Measurements from ENCODE around the gene MEG3. TPM values are rescaled to one million over a fixed set of nuclear protein-coding genes. Genes with fewer than 3 reads are reported as not detected.

Gene MEG3
- total and polyA plus RNA-seq, 7 donors = 3.5 to 168 (median 28.0) TPM

DNA sequence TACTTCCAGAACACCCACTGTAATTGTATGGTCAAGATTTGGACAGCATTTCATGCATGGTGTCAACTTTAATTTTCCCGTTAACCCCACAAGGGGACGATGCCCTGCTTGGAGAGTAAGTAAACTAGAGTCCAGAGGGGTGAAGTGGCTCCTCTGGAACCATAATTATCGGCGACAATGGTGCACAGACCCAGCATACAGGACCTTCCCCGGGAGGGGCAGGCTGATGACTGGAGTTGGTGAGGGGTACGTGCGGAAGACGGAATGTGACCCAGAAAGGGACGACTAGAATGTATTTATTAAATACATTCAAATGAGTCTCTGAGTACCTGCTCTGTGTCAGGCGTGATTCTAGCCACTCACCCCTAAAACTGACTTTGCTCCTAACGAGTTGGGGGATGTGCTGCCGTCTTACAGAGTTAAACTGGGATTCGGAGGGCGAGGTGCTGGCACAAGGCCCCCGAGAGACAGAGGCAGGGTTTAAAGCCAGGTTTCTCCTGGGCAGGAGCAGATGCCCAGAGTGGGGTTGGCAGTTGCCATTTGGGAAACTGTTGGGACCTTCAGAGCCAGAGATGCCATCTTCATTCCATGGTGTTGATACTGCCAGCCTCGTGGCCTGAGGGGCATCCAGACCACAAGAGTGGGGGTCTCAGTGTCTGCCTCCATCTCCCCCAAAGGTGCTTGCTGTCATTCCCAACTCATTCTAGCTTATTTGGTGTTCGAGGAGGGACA lies 66.7 kb downstream of the MEG3 start:
- 88 to 91% methylated on average over 17 of the region's 17 CpGs for WGBS, 2 donors
- peaks cover 0 to 13% (median 5%) of the 10 kb centered on the region in 4 donors for H3K4me1 ChIP-seq
- intact Hi-C loops (cut with DNase I) = no loop called here
- H3K27me3 ChIP-seq = peaks cover 0 to 13% (median 0%) of the 10 kb centered on the region in 3 donors
- H3K9me3 ChIP-seq = no peaks in the 10 kb centered on the region
- H3K36me3 ChIP-seq = no peaks in the 10 kb centered on the region
- TF ChIP-seq EP300 (IDR thresholded peaks at IDR 0.05) = no peak
- no peak for TF ChIP-seq POLR2AphosphoS5 (IDR thresholded peaks at IDR 0.05)
- TF ChIP-seq POLR2A (IDR thresholded peaks at IDR 0.05) = no peak
- TF ChIP-seq, protein P1, sequence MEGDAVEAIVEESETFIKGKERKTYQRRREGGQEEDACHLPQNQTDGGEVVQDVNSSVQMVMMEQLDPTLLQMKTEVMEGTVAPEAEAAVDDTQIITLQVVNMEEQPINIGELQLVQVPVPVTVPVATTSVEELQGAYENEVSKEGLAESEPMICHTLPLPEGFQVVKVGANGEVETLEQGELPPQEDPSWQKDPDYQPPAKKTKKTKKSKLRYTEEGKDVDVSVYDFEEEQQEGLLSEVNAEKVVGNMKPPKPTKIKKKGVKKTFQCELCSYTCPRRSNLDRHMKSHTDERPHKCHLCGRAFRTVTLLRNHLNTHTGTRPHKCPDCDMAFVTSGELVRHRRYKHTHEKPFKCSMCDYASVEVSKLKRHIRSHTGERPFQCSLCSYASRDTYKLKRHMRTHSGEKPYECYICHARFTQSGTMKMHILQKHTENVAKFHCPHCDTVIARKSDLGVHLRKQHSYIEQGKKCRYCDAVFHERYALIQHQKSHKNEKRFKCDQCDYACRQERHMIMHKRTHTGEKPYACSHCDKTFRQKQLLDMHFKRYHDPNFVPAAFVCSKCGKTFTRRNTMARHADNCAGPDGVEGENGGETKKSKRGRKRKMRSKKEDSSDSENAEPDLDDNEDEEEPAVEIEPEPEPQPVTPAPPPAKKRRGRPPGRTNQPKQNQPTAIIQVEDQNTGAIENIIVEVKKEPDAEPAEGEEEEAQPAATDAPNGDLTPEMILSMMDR (IDR thresholded peaks at IDR 0.05) = no peak
- H3K4me3 ChIP-seq = no peak overlapping the region
- peak; percentile 42 for DNase-seq
- H3K27ac ChIP-seq = no peak overlapping the region

DNA sequence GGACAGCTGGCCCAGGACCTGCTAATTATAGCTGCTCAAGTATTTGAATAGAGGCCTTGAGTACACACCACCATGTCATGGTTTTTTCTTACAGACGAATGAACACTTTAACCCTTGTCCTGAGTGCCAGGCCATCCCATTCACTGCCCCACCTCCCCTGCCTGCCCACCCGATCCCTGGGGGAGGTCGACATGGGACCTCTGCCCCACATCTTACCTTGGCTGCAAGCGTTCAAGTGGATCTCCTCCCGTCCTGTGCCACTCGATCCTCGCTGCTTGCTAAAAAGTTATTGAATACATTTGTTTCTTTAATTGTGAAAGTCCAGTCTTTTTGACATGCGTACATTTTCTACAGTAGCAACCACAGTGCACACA lies 67.3 kb downstream of the MEG3 start:
- no peak for DNase-seq
- Histone ChIP-seq H3K27ac (no peak overlapping the region), H3K9me3 (no peaks in the 10 kb centered on the region), H3K27me3 (peaks cover 0 to 13% (median 0%) of the 10 kb centered on the region in 3 donors), H3K4me3 (no peak overlapping the region), H3K4me1 (peaks cover 0 to 8% (median 0%) of the 10 kb centered on the region in 4 donors), H3K36me3 (no peaks in the 10 kb centered on the region)
- intact Hi-C loops (cut with DNase I) = no loop called here
- 79 to 85% methylated on average over 8 of the region's 8 CpGs for WGBS, 2 donors
- TF ChIP-seq, protein P1 (IDR thresholded peaks at IDR 0.05) = no peak
- TF ChIP-seq EP300 (IDR thresholded peaks at IDR 0.05) (no peak), POLR2AphosphoS5 (IDR thresholded peaks at IDR 0.05) (no peak), POLR2A (IDR thresholded peaks at IDR 0.05) (no peak)

GRCh38 chr14:100893760-100894159 lies 67.8 kb downstream of the MEG3 start:
- H3K27ac ChIP-seq = no peak overlapping the region
- TF ChIP-seq POLR2AphosphoS5 (IDR thresholded peaks at IDR 0.05) (no peak), EP300 (IDR thresholded peaks at IDR 0.05) (no peak), POLR2A (IDR thresholded peaks at IDR 0.05) (no peak)
- TF ChIP-seq, protein P1 (IDR thresholded peaks at IDR 0.05) = no peak

GRCh38 chr14:100894416-100894815 lies 68.5 kb downstream of the MEG3 start:
- WGBS, 2 donors = 92 to 95% methylated on average over 6 of the region's 6 CpGs
- Histone ChIP-seq H3K27ac (no peak overlapping the region), H3K4me3 (no peak overlapping the region), H3K9me3 (no peaks in the 10 kb centered on the region), H3K36me3 (no peaks in the 10 kb centered on the region), H3K4me1 (peaks cover 0 to 5% (median 0%) of the 10 kb centered on the region in 4 donors), H3K27me3 (peaks cover 0 to 25% (median 5%) of the 10 kb centered on the region in 3 donors)
- DNase-seq = no peak
- TF ChIP-seq POLR2A (IDR thresholded peaks at IDR 0.05) = no peak
- intact Hi-C loops (cut with DNase I) = no loop called here

More at GRCh38 chr14:100893760-100894159, 67.8 kb downstream of the MEG3 start:
- H3K4me3 ChIP-seq = no peak overlapping the region
- H3K27me3 ChIP-seq = peaks cover 0 to 19% (median 0%) of the 10 kb centered on the region in 3 donors
- 76 to 88% methylated on average over 11 of the region's 11 CpGs for WGBS, 2 donors
- H3K4me1 ChIP-seq = peaks cover 0 to 3% (median 0%) of the 10 kb centered on the region in 4 donors
- DNase-seq = peak; percentile 35
- H3K36me3 ChIP-seq = no peaks in the 10 kb centered on the region
- H3K9me3 ChIP-seq = no peaks in the 10 kb centered on the region
- intact Hi-C loops (cut with DNase I) = no loop called here

- TF ChIP-seq POLR2A (IDR thresholded peaks at IDR 0.05) (no peak), POLR2AphosphoS5 (IDR thresholded peaks at IDR 0.05) (no peak), EP300 (IDR thresholded peaks at IDR 0.05) (no peak)
- TF ChIP-seq, protein P1 (IDR thresholded peaks at IDR 0.05) = no peak
- Histone ChIP-seq H3K36me3 (no peaks in the 10 kb centered on the region), H3K27me3 (peaks cover 0 to 30% (median 5%) of the 10 kb centered on the region in 3 donors), H3K4me3 (no peak overlapping the region), H3K9me3 (no peaks in the 10 kb centered on the region), H3K27ac (no peak overlapping the region), H3K4me1 (peaks cover 0 to 15% (median 7%) of the 10 kb centered on the region in 4 donors)
- intact Hi-C loops (cut with DNase I) = no loop called here
- 87 to 92% methylated on average over 6 of the region's 6 CpGs for WGBS, 2 donors
- DNase-seq = no peak
These were observed 69.5 kb downstream of the MEG3 start for GRCh38 chr14:100895411-100895810.
